Esophagus muscularis mucosa (tissue), 3 donors: ENCODE results near the gene RDH11.

Source experiments
- CTCF ChIP-seq, 3 experiments: fragments of 200-600 bp in 2 of 3; fragments of 450-650 bp in 1 of 3; sonication (generic) in 2 of 3; IDR thresholded peaks; one replicate each; pipeline ENCODE4 v1.5.1; 2017 to 2019; ENCODE audit warnings: antibody characterized with exemption in 3 of 3, mild to moderate bottlenecking in 2 of 3, moderate library complexity in 1 of 3
- POLR2A ChIP-seq: fragments of 450-650 bp; IDR thresholded peaks from one replicate; pipeline ENCODE4 v1.6.1; 2017; ENCODE audit warnings: antibody characterized with exemption, moderate library complexity, mild to moderate bottlenecking, low read depth

- TF ChIP-seq POLR2A (no peak), CTCF (IDR thresholded peaks at IDR 0.05) (peak; percentile 55 to 82 (median 64))
These were observed 28.7 kb downstream of the RDH11 start for GRCh38 chr14:67666750-67667449.
